IPS-20b (cell line): Measurements from ENCODE around the gene FSTL4.

Experiments
- H3K27ac ChIP-seq: one replicate; pipeline ENCODE4 v1.5.1; 2013; ENCODE audit warnings: low read length
- H3K27me3 ChIP-seq: 2 replicates; pipeline ENCODE4 v1.6.1; 2013; ENCODE audit warnings: mild to moderate bottlenecking, low read length, inconsistent platforms; ENCODE audit not compliant: insufficient read depth
- H3K36me3 ChIP-seq: 2 replicates; pipeline ENCODE4 v1.6.1; 2013; ENCODE audit warnings: low read depth, mild to moderate bottlenecking, inconsistent platforms, low read length, moderate library complexity; ENCODE audit not compliant: insufficient read depth
- H3K4me1 ChIP-seq: 2 replicates; pipeline ENCODE4 v1.6.1; 2013; ENCODE audit warnings: mild to moderate bottlenecking, control low read depth, inconsistent platforms, low read length, moderate library complexity; ENCODE audit not compliant: insufficient read depth
- H3K4me3 ChIP-seq: 2 replicates; pipeline ENCODE4 v1.5.1; 2013; ENCODE audit warnings: mild to moderate bottlenecking, low read length, inconsistent platforms
- H3K9ac ChIP-seq: 2 replicates; pipeline ENCODE4 v1.6.1; 2013; ENCODE audit warnings: low read depth, mild to moderate bottlenecking, inconsistent platforms, low read length, moderate library complexity
- H3K9me3 ChIP-seq: 2 replicates; pipeline ENCODE4 v1.6.1; 2013; ENCODE audit warnings: mild to moderate bottlenecking, low read depth, low read length, inconsistent platforms; ENCODE audit not compliant: insufficient read depth

The FSTL4 gene

DNA sequence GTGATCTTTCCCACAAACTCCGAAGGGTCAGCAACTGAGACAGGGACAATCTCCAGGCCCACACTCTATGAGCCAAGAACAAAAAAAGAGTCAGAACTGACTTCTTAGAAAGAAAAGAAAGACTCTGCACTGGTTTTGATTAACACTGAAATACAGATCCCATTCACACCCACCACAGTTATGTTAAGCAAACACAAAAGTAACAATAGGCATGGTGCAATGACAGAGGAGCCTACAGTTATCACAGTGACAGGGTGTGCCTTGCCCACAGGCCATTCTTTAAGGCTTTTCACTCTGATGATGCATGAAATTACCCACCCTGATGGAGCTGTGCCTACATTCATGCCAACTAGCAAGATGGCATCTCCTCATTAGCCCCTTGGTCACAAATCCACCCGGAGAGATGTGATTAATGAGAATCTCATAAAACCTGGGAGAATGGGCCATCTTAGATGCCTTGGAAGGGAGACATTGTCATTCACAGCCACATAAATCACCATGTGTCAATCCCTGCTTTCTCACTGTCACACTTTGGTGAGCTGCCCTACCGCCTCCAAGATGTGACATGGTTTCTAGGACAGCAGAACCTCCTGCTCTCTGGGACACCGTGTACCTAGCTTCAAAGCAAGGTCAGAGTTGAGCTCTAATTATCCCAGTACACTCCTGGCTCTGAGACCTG lies 27.6 kb upstream of the FSTL4 start:
- Histone ChIP-seq H3K36me3 (no peaks in the 10 kb centered on the region), H3K9me3 (no peaks in the 10 kb centered on the region), H3K27ac (no peak overlapping the region), H3K4me3 (no peak overlapping the region), H3K4me1 (no peaks in the 10 kb centered on the region), H3K9ac (no peak overlapping the region), H3K27me3 (no peaks in the 10 kb centered on the region)

DNA sequence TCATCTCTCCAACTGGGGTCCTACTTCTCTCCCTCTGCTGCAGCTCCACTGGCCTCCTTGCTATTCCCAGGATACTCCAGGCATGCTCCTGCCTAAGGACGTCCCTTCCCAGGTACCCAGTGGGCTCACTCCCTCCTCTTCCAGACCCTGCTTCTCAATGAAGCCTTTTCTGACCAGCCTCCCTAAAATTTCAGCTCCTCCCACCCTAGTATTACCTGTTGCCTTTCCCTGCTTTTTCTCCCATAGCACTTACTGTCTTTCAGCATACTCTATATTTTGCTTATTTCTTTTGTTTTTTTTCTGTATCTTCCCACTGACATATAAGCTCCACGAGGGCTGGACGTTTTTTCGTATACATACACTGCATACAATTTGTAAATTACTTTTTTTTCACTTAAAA lies 26.1 kb upstream of the FSTL4 start:
- no peaks in the 10 kb centered on the region for H3K9me3 ChIP-seq
- no peak overlapping the region for H3K4me3 ChIP-seq
- H3K36me3 ChIP-seq = no peaks in the 10 kb centered on the region
- H3K27me3 ChIP-seq = no peaks in the 10 kb centered on the region
- no peaks in the 10 kb centered on the region for H3K4me1 ChIP-seq
- no peak overlapping the region for H3K9ac ChIP-seq
- no peak overlapping the region for H3K27ac ChIP-seq

GRCh38 chr5:133637206-133637605 lies 24.9 kb upstream of the FSTL4 start:
- Histone ChIP-seq H3K4me3 (no peak overlapping the region), H3K4me1 (no peaks in the 10 kb centered on the region), H3K27ac (no peak overlapping the region), H3K27me3 (no peaks in the 10 kb centered on the region), H3K9ac (no peak overlapping the region), H3K9me3 (no peaks in the 10 kb centered on the region), H3K36me3 (no peaks in the 10 kb centered on the region)

GRCh38 chr5:133635051-133635450 lies 22.7 kb upstream of the FSTL4 start:
- no peaks in the 10 kb centered on the region for H3K9me3 ChIP-seq
- no peaks in the 10 kb centered on the region for H3K36me3 ChIP-seq
- no peak overlapping the region for H3K9ac ChIP-seq
- H3K4me1 ChIP-seq = no peaks in the 10 kb centered on the region
- no peaks in the 10 kb centered on the region for H3K27me3 ChIP-seq
- no peak overlapping the region for H3K27ac ChIP-seq
- no peak overlapping the region for H3K4me3 ChIP-seq

GRCh38 chr5:133627180-133627579 lies 14.8 kb upstream of the FSTL4 start:
- no peak overlapping the region for H3K27ac ChIP-seq
- H3K9ac ChIP-seq = no peak overlapping the region
- H3K27me3 ChIP-seq = no peaks in the 10 kb centered on the region
- no peaks in the 10 kb centered on the region for H3K36me3 ChIP-seq
- no peak overlapping the region for H3K4me3 ChIP-seq
- H3K4me1 ChIP-seq = no peaks in the 10 kb centered on the region
- no peaks in the 10 kb centered on the region for H3K9me3 ChIP-seq

DNA sequence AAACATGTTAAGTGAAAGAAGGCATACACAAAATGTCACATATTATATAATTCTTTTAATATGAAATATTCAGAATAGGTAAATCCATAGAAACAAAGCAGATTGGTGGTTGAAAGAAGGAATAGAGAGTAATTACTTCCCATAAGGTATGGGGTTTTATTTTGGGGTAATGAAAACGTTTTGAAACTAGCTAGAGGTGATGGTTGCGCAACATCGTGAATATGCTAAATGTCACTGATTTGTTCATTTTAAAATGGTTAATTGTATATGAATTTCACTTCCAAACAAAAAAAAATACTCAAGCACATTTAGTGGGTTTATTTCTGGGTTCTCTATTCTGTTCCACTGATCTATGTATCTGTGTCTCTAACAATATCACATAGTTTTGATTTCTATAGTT lies 12.0 kb upstream of the FSTL4 start:
- Histone ChIP-seq H3K4me3 (no peak overlapping the region), H3K4me1 (no peaks in the 10 kb centered on the region), H3K27ac (no peak overlapping the region), H3K9me3 (no peaks in the 10 kb centered on the region), H3K27me3 (no peaks in the 10 kb centered on the region), H3K36me3 (no peaks in the 10 kb centered on the region), H3K9ac (no peak overlapping the region)

DNA sequence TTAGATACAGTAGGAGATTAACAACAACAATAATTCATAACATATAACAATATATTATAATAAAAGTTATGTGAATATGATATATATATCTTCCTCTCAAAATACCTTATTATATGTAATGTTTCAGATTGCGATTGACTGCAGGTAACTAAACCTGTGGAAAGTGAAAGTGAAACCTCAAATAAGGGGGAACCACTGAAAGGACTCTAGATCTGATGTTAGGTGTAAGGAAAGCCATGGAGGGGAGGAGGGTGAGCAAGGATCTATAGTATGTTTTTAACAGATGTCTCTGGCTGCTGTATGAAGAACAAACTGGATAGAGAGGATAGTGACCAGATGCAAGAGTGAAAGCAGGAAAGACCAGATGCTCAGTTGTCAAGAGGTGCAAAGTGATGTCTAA lies 5.8 kb upstream of the FSTL4 start:
- no peaks in the 10 kb centered on the region for H3K36me3 ChIP-seq
- no peak overlapping the region for H3K9ac ChIP-seq
- H3K4me1 ChIP-seq = no peaks in the 10 kb centered on the region
- H3K9me3 ChIP-seq = no peaks in the 10 kb centered on the region
- peaks cover 36% of the 10 kb centered on the region for H3K27me3 ChIP-seq
- no peak overlapping the region for H3K27ac ChIP-seq
- no peak overlapping the region for H3K4me3 ChIP-seq

DNA sequence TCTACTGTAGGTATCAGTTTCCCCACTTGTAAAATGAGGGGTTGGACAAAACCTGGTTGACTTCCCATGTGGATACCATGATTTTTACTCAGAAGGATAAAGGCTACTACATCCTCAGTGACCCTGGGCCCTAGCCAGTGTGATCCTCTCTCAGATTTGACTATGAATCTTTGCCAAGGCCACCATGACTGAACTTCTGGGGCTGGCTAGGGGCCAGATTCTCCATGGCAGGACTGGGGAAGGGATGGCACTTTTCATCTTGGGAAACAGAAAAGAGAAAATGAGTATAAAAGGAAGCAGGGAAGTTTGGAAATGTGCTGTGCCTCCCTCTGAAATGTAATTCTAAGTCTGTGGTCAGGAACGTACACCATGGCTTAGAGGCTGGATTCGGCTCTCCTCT lies 1.4 kb upstream of the FSTL4 start:
- peaks cover 76% of the 10 kb centered on the region for H3K27me3 ChIP-seq
- no peak overlapping the region for H3K4me3 ChIP-seq
- no peak overlapping the region for H3K9ac ChIP-seq
- no peaks in the 10 kb centered on the region for H3K36me3 ChIP-seq
- no peak overlapping the region for H3K27ac ChIP-seq
- H3K9me3 ChIP-seq = no peaks in the 10 kb centered on the region
- H3K4me1 ChIP-seq = no peaks in the 10 kb centered on the region

DNA sequence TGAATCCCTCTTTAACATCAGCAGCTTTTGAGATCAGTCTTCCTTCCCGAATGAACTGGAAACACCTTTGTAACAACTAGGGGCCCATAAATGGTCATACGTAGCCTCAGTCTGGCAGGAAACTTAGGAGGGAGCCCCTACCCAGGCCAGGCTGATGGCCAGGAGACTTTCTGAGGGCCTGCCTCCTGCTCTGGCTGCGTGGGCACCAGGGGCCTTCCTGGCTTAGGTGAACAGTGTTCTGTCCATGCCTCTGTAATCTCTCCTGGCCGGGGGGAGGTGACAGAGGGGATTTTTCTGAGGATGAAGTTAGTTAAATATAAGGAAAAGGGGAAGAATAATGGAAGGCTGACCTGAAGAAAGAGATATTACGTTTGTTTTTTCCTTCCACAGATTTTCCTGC lies 843 bp upstream of the FSTL4 start:
- Histone ChIP-seq H3K9ac (no peak overlapping the region), H3K27ac (no peak overlapping the region), H3K4me3 (no peak overlapping the region; the same call in 1 of the 2 replicates), H3K9me3 (no peaks in the 10 kb centered on the region), H3K27me3 (peaks cover 77% of the 10 kb centered on the region), H3K4me1 (no peaks in the 10 kb centered on the region), H3K36me3 (no peaks in the 10 kb centered on the region)

DNA sequence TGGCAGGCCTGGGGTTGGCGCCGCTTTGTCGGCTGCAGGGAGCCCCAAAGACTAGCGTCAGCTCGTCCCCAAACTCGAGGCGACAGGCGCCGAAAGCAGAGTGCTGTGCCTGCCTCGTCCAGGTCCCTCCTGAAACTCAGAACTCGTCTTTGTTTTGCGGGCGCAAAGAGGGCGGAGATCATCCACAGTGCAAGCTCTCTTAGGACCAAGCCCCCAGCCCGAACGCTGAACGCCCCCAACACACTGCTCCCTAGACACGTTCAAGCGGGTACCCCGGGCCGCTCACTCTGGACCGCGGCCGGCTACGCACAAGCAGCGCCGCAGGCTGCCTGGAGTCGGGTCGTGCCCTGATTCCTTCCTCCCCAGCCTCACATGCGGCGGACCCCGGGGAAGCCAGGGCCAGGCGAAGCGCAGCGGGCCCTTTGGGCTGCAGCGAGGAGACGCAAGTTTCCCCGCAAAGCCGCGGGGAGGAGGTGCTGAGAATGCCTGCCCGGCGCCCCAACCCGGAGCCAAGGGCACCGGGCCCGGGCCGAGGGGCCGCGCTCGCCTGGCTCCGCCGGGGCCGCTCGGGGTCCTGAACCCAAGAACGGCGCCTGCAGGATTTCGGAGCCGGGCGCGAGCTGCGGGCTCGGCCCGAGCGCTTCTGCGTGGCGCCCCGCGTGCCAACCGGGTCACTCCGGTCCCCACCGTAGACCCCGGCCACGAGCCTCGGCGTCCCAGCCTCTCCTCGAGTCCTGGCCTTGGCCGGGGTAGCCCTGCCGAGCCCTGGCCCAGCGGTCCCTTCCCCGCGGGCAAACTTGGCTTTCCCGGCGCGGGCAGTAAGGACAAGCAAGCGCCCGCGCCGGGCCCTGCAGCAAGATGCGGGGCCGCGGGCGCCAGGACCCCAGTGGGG lies 738 bp downstream of the FSTL4 start:
- Histone ChIP-seq H3K36me3 (no peaks in the 10 kb centered on the region), H3K27ac (no peak overlapping the region), H3K9ac (no peak overlapping the region), H3K4me1 (no peaks in the 10 kb centered on the region), H3K4me3 (peak overlapping the region; percentile 42), H3K27me3 (peaks cover 78% of the 10 kb centered on the region), H3K9me3 (no peaks in the 10 kb centered on the region)

DNA sequence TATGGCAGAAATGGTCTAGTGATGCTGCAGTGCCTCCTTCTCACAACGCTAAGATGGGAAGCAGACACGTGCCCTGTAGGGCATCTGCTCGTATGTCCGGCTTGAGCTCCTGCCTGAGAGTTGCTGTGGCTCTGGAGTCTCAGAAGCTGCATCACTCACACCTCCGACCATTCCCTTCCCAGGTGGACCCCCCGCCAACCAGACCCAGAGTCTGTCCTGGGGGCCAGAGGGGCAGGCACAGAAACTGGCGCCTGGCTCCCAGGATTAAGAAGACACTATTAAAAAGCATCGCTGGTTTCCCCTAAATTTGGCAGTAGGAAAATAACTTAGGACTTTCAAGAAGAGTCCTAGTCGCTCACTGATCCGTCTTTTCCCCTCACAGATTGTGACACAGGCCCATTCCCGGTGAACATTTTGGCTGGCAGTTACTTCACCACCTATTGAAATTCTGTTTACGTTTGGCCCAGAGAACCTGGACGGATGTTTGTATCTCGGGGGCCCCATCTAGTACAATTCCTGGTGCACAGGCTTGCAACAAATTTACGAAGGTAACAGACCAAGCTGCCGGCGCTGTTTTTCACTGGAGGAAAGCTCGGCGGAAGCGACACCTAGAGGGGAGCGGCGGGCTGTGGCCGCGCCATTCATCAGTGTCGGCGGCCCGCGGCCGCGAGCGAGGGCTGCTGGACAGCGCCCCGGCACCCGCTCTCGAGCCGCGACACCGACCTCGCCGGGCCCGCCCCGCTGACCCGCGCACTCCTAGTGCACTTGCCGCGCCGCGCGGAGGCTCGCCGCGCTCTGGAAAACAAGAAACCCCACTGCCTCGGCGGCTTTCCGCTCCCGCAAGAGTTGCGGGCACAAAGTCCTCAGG lies 1.6 kb downstream of the FSTL4 start:
- Histone ChIP-seq H3K36me3 (no peaks in the 10 kb centered on the region), H3K9me3 (no peaks in the 10 kb centered on the region), H3K27me3 (peaks cover 76% of the 10 kb centered on the region), H3K4me1 (no peaks in the 10 kb centered on the region), H3K4me3 (peak overlapping the region; percentile 42), H3K27ac (no peak overlapping the region), H3K9ac (no peak overlapping the region)
